WI38 (cell line): ENCODE results near the gene ITGA11.

Experiments used
- H3K4me3 ChIP-seq: 2 replicates; pipeline ENCODE4 v1.5.1; 2011; ENCODE audit warnings: low read depth, mild to moderate bottlenecking, control low read depth, low read length
- TF ChIP-seq, protein P1 (sequence below): IDR thresholded peaks from 2 replicates; pipeline ENCODE4 v1.5.1; 2012; ENCODE audit warnings: low read depth, mild to moderate bottlenecking, control low read depth, low read length

Gene ITGA11

DNA sequence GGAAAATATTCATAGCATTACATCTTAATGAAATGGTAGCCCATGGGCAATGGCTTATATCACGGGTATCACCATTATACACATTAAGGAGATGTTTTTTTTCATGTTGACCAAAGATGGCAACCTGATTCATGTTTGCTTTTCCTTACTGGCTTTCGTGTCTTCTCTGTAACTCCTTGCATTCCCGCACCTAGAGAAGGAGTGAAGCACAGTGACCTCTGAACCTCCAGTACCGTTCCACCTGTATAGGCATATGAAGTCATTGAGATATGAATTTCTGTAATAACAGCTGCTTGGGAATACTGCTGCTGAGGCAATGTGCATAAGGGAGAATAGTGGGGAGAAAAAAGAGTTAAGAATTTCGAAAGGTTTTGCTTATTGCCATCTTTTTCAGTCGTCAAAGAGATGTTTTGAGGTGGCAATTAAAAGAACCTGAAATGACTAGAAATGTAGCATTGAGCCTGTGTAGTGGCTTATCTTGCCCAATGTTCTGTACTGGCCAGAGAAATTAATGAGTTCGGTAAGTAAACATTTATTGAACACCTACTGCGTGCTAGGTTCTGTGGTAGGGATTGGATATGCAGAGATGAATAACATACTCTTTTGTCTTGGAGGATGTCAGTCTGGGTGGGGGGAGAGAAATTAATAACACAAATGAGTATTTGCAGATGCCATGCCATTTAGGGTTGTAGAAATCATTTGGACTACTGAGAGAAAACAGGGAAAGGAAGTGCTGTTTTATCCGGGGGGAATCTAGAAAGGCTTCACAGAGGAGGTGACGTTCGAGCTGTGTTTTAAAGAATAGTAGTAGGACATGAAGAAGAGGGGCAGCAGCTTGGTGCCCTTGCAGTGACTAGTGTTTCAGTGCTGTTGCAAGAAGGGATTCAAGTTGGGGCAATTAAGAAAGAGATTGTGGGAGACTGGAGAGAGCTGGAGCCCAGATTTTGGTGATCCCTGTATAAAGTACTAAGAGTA is 151.9 kb downstream of the ITGA11 start:
- H3K4me3 ChIP-seq, result peak overlapping the region; percentile 95
- TF ChIP-seq, protein P1, sequence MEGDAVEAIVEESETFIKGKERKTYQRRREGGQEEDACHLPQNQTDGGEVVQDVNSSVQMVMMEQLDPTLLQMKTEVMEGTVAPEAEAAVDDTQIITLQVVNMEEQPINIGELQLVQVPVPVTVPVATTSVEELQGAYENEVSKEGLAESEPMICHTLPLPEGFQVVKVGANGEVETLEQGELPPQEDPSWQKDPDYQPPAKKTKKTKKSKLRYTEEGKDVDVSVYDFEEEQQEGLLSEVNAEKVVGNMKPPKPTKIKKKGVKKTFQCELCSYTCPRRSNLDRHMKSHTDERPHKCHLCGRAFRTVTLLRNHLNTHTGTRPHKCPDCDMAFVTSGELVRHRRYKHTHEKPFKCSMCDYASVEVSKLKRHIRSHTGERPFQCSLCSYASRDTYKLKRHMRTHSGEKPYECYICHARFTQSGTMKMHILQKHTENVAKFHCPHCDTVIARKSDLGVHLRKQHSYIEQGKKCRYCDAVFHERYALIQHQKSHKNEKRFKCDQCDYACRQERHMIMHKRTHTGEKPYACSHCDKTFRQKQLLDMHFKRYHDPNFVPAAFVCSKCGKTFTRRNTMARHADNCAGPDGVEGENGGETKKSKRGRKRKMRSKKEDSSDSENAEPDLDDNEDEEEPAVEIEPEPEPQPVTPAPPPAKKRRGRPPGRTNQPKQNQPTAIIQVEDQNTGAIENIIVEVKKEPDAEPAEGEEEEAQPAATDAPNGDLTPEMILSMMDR, result no peak

DNA sequence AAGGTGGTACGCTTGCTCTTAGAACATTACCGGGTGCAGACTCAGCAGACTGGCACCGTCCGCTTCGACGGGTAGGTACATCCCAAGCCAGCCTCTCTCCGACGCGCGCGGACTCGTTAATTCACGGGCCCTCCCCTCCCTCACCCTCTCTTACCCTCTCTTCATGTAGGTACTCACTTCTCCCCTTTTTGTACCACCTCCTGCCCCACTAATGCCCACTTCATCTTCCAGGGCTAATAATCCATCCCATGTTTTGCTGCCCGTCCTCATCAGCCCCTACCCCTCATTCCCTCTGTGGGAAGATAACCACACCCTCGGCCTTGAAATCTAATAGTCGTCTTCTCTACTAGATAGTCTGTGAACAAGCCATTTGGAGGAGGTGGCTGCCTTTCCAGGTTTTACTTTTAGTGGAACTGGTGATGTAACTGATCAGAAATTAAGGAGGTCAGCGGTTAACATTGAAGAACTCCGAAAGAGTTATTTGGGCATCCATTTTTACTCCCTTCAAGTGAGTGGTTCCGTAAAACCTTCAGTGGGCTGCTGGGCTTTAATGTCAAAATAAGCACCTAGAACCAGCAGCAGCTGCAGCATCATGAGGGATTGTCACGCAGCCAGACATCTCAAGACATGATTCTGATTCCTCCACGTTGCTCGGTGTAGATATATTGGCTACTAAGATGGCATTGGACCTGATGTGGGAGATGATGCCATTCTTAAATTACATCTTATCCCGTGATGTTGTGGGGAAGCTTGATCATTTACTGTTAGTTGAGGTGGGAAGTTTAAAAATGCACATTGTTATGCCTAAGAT is 153.2 kb downstream of the ITGA11 start:
- peak overlapping the region; percentile 95 for H3K4me3 ChIP-seq
- TF ChIP-seq, protein P1, result no peak

DNA sequence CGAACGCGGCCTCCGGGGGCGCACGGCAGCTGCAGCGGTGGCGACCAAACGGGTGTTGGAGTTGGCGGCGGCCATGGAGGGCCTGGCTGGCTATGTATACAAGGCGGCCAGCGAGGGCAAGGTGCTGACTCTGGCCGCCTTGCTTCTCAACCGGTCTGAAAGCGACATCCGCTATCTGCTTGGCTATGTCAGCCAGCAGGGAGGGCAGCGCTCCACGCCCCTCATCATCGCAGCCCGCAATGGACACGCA is 153.7 kb downstream of the ITGA11 start:
- TF ChIP-seq, protein P1, result no peak
- H3K4me3 ChIP-seq, result peak overlapping the region; percentile 95

DNA sequence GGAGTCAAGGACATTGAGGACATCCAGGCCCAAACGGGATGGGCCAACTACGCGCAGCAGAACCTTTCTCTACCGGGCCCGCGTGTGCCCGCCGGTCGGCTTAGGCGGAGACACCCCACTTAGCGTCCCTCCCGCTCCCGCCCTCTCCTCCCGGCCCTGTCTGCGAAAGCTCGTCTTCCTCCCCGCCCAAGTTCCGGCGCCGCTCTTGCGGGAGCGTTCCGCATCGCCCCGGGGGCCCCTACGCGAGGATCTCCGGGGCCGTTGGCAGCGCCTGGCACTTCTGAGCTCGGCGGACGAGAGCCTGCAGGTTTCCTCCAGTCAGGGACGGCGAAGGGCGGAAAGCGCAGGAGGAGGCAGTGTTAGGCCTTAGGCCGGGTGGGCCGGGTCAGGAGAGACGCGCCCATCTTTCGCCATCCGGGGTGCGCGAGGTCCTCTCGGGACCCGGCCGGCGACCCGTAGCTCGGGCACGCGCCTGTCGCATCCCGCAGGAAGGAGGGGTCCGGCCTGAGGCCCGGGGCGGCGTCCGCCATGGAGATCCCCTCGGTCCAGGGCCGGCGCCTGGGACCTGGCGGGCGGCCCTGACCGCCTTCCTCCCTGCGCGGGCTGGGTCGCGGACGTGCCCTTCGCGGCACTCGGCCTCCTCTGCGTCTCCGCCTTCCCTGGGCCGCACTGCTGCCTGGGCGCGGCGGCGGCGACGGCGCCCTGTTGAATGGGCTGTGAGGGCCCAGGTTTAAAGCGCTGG is 154.2 kb downstream of the ITGA11 start, which contains the start of gene FEM1B:
Gene FEM1B (plus strand): TSS at position 143 of the 742 bp plus-strand sequence. CDS start 673 bp downstream, outside the sequence.
- H3K4me3 ChIP-seq, result peak within 1 kb of the TSS; percentile 95
- TF ChIP-seq, protein P1, result no peak

- H3K4me3 ChIP-seq, result peak overlapping the region; percentile 95
- TF ChIP-seq, protein P1, result no peak
These were observed 154.8 kb downstream of the ITGA11 start for GRCh38 chr15:68277131-68277602.

DNA sequence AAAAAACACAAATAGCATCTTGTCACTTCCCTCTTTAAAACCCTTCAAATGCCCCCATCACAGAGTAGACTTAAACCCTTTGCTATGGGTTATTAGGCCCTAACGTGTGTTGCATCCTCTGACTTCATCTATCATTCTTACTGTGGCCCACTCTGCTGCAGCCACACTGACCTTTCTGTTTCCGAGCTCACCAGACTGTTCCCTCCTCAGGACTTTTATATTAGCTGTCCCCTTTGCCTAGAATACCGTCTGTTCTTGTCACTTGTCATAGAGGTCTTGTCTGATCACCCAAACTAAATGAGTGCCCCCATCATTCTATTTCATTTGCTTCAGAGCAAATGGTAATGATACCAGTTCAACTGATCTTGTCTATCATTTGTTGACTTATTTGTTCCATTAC is 155.3 kb downstream of the ITGA11 start:
- H3K4me3 ChIP-seq, result peak overlapping the region; percentile 95
- TF ChIP-seq, protein P1, result no peak
